ENCODE measurements around the gene NTRK3.

- TF ChIP-seq EZH2 (IDR thresholded peaks at IDR 0.05; ENCODE audit: borderline replicate concordance, insufficient read depth, low read length, poor library complexity, severe bottlenecking) (no peak), POLR2AphosphoS5 (IDR thresholded peaks at IDR 0.05) (no peak)
These were observed 253.8 kb downstream of the NTRK3 start for GRCh38 chr15:88002706-88003105.

Measured in neural cell (in vitro differentiated cells).